Pulmonary artery endothelial cell (primary cell): ENCODE data around the gene NETO2. TPM values are rescaled to one million over a fixed set of nuclear protein-coding genes. Genes with fewer than 3 reads are reported as not detected.
"Not testable (repeated sequence)": the region's sequence is repeated elsewhere in the genome, so short reads cannot be mapped to it uniquely, and the experiment has no call there.

Experiments used
- DNase-seq: peaks from one replicate; pipeline ENCODE4 v3.0.0-alpha.2; 2011; ENCODE audit warnings: low read depth, low spot score
- total RNA-seq: library from RNA; depleted of rRNA; stranded (reverse); fragments of >200 nt; gene quantifications from 2 replicates; pipeline ENCODE4 v1.2.3, GENCODE V29; 2014

Gene NETO2
- total RNA-seq, 1 donor from 2014 or later, result 29.6 TPM

- peak; percentile 74 for DNase-seq
These were observed 7.5 kb downstream of the NETO2 start for GRCh38 chr16:47136099-47136842.

- no peak for DNase-seq
These were observed 9.2 kb downstream of the NETO2 start for GRCh38 chr16:47134550-47134949.

- no peak for DNase-seq
These were observed 11.4 kb downstream of the NETO2 start for GRCh38 chr16:47132308-47132707.

DNA sequence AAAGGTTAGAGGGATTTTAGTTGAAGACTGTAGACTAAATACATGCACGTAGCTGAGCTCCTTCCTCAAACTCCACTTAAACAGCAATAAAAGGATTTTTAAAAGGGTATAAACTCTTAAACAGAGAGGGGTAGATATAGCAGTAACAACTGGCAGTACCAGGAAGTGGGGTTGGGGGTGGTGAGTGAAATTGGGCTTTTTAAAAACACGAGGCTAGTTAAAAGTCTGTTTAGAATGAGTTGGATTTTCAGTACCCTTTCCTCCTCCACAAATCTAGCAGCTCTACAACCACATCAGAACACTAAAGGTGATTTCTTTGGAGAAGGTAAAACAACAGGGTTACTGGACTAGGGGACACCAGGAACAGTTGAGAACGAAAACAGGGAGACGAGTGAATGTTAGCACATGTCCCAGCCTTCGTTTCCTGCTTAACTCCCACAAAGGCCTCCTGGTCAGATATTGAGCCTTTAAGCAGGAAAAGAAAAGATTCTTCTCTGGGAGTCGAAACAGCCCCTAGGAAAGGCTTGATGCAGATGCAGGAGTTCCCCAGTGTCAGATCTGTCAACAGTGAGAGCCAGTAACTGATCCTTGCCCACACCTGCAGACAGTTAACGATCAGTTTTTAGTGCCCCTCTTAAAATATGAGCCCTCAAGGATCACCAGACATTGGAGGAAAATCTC is 13.8 kb downstream of the NETO2 start:
- no peak for DNase-seq

GRCh38 chr16:47127541-47127940 is 16.2 kb downstream of the NETO2 start:
- DNase-seq, result no peak

- no peak for DNase-seq
These were observed 18.0 kb downstream of the NETO2 start for GRCh38 chr16:47125757-47126156.

GRCh38 chr16:47113130-47113529 is 30.6 kb downstream of the NETO2 start:
- no peak for DNase-seq

DNA sequence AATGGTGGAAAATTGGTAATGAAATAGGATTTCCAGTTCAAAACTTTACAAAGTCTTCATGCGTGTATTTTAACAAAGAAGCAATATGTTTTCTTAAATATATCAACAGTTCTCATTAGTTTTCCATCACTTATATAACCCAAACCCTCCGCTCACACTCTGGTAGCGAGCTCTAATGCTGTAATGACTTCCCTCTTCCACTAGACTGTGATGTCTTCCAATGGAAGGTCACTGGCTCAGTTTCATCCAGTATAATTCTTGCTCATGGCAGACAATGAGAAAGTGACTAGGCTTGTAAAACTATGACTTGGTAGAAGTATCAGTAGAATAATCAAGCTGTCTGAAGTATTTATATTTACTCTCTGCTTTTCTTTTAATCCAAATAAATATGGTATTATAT is 32.8 kb downstream of the NETO2 start:
- no peak for DNase-seq

- no peak for DNase-seq
These were observed 34.4 kb downstream of the NETO2 start for GRCh38 chr16:47109361-47109760.

GRCh38 chr16:47102921-47103320 is 40.8 kb downstream of the NETO2 start:
- not testable (repeated sequence) for DNase-seq

DNA sequence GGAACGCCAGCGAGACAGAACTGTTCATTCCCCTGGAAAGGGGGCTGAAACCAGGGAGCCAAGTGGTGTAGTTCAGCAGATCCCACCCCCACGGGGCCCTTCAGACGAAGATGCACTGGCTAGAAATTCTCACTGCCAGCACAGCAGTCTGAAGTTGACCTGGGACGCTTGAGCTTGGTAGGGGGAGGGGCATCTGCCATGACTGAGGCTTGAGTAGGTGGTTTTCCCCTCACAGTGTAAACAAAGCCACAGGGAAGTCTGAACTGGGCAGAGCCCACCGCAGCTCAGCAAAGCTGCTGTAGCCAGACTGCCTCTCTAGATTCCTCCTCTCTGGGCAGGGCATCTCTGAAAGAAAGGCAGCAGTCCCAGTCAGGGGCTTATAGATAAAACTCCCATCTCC is 46.6 kb downstream of the NETO2 start:
- not testable (repeated sequence) for DNase-seq

- no peak for DNase-seq
These were observed 47.4 kb downstream of the NETO2 start for GRCh38 chr16:47096297-47096696.

- no peak for DNase-seq
These were observed 59.5 kb downstream of the NETO2 start for GRCh38 chr16:47084198-47084597.

GRCh38 chr16:47082099-47082865 is 61.5 kb downstream of the NETO2 start:
- no peak for DNase-seq

DNA sequence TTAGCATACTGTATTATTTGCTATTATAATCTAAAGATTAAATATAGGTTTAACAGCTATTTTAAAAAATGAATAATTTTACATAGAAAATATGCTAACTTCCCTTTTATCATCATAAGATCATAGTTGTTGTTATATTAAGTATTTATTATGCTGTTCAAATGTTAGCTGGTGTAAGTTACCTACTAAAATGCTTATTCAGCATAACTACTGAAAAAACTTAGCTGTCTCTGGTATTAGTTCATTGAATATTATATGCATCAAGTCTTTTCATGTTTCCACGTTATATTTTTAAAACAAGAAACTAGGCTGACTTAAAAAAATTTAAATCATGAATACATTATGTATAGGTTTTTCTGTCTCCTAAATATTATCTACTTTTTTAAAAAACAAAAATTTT is 62.6 kb downstream of the NETO2 start:
- DNase-seq, result no peak

GRCh38 chr16:47079860-47080259 is 63.9 kb downstream of the NETO2 start:
- DNase-seq, result no peak

GRCh38 chr16:47073223-47074155 is 70.3 kb downstream of the NETO2 start:
- no peak for DNase-seq

DNA sequence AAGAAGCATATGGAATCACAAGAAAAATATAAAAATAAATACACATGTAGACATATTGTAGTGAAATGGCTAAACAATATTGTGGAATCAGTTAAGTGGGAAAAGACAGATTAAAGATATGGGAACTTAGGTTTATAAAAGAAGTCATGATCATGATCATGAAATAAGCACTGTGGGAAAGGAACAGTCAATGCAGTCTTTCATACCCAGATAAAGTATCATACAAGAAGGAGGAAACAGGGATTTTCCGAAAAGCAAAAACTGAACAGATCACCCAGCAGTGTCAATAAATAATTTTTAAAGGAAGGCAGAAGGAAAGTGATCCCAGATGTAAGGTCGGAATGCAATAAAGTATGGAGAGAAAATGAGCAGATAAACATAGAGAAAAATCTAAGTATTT is 71.6 kb downstream of the NETO2 start:
- DNase-seq, result no peak

DNA sequence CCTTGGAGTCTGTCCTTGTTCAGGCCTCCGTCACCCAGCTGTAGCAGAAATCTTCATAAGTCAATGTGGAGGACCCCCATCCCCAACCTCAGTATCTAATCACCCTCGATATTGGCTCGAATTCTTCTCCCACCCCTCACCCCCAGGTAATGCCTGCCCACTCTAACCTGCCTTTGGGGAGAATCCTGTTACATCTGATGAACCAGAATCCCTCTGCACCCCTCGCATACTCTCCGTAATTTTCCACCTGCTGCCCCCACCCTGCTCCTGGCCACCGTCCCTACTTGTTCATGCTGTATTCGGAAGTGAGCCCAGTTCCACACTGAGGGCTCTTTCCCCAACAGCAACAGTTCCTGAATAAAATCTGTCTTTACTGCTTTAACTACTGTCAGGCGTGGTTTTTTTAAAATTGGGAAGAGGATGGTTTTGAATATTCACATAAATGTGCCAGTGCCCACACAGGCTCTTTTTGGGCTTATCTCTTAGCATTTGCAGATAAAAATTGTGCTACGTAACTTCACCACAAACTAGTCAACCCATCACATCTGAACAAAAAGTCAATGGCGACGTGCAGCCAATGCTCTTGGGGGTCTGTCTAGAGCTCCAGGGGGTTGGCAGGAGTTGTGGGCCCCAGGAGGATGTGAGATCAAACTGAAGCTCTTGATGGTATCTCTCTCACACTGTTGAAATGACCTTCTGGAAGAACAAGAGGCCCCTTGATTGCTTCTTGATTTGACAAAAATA is 73.7 kb downstream of the NETO2 start:
- DNase-seq, result no peak

GRCh38 chr16:47069313-47069712 is 74.4 kb downstream of the NETO2 start:
- no peak for DNase-seq

GRCh38 chr16:47067203-47067602 is 76.5 kb downstream of the NETO2 start:
- no peak for DNase-seq
